ENCODE results near the gene STK32C. TPM values are rescaled to one million over a fixed set of nuclear protein-coding genes. Genes with fewer than 3 reads are reported as not detected.

Gene STK32C
- total RNA-seq, 4 donors from 2014 or later, result 5.0 to 8.9 (median 8.1) TPM

- TF ChIP-seq CTCF (IDR thresholded peaks at IDR 0.05), result no peak
- no peak for DNase-seq (ENCODE audit: low spot score)
- ATAC-seq (ENCODE audit: low FRiP score), result peak; percentile 20
Observed at GRCh38 chr10:132185601-132186487, 121.9 kb downstream of the STK32C start.

- TF ChIP-seq CTCF (IDR thresholded peaks at IDR 0.05), result no peak
- no peak for ATAC-seq (ENCODE audit: low FRiP score)
- DNase-seq (ENCODE audit: low spot score), result no peak
Observed at GRCh38 chr10:132184816-132185593, 122.7 kb downstream of the STK32C start.

GRCh38 chr10:132183046-132183445 lies 124.7 kb downstream of the STK32C start:
- TF ChIP-seq CTCF (IDR thresholded peaks at IDR 0.05), result no peak
- ATAC-seq (ENCODE audit: low FRiP score) (no peak), DNase-seq (ENCODE audit: low spot score) (no peak)

GRCh38 chr10:132182591-132182990 lies 125.2 kb downstream of the STK32C start:
- DNase-seq (ENCODE audit: low spot score), result no peak
- TF ChIP-seq CTCF (IDR thresholded peaks at IDR 0.05), result no peak
- no peak for ATAC-seq (ENCODE audit: low FRiP score)

GRCh38 chr10:132181691-132182425 lies 125.9 kb downstream of the STK32C start:
- no peak for DNase-seq (ENCODE audit: low spot score)
- ATAC-seq (ENCODE audit: low FRiP score), result no peak
- TF ChIP-seq CTCF (IDR thresholded peaks at IDR 0.05), result no peak

- no peak for DNase-seq (ENCODE audit: low spot score)
- no peak for ATAC-seq (ENCODE audit: low FRiP score)
- no peak for TF ChIP-seq CTCF (IDR thresholded peaks at IDR 0.05)
Observed at GRCh38 chr10:132180736-132181135, 127.0 kb downstream of the STK32C start.

All from omental fat pad (tissue), 4 donors.